CD4-positive, alpha-beta T cell treated with Interleukin-2 at 100 ng/mL for 4 hours (primary cell): ENCODE data around the gene CCM2.
A peak's percentile ranks its signal among the peaks of the same experiment; 100 is the strongest.
"Not testable (repeated sequence)": the region's sequence is repeated elsewhere in the genome, so short reads cannot be mapped to it uniquely, and the experiment has no call there.

Source experiments
- DNase-seq: peaks from one replicate; pipeline ENCODE4 v3.0.0-alpha.2; 2020; ENCODE audit warnings: low spot score

CCM2 gene

DNA sequence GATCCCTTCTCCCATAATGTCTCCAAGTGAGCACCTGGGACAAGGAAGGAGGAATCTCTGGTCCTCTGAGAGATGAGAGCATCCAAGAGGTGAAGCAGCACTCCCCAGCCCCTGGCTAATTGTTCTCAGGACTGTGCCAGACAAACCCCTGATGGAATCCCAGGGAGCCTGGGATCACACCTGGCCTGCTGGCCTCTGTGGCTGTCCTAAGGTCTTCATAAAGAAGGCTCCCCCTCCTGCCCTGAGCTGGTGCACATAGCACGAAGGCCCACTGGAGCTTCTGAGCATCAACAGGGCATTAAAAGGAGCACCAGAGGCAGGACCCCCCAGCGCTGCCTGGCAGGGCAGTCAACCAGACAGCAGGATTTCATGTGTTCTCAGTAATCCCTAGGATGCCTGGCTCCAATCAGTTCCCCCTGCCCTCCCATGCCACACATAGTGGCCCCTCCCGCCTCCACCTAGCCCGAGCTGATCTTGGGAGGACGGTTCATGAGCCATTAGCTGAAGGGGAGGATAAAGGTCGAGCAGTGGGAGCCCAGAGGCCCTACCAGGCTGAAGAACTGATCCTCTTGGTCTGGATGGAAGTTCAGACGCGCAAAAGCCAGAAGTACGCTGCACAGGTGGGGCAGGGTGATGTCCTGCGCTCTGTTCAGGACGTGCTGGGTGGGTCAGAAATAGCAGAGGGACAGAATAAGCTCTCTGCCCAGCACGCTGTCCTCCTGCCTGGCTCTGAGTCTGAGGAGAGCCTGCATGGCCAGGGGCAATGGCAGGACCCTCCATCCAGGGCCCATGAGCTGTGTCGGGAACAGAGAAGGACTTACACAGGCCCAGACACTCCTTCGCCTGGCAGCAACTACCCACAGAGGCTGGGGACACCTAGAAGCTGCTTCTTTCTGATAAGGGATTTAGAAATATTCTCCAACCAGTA lies 103.0 kb downstream of the CCM2 start:
- DNase-seq, result no peak

DNA sequence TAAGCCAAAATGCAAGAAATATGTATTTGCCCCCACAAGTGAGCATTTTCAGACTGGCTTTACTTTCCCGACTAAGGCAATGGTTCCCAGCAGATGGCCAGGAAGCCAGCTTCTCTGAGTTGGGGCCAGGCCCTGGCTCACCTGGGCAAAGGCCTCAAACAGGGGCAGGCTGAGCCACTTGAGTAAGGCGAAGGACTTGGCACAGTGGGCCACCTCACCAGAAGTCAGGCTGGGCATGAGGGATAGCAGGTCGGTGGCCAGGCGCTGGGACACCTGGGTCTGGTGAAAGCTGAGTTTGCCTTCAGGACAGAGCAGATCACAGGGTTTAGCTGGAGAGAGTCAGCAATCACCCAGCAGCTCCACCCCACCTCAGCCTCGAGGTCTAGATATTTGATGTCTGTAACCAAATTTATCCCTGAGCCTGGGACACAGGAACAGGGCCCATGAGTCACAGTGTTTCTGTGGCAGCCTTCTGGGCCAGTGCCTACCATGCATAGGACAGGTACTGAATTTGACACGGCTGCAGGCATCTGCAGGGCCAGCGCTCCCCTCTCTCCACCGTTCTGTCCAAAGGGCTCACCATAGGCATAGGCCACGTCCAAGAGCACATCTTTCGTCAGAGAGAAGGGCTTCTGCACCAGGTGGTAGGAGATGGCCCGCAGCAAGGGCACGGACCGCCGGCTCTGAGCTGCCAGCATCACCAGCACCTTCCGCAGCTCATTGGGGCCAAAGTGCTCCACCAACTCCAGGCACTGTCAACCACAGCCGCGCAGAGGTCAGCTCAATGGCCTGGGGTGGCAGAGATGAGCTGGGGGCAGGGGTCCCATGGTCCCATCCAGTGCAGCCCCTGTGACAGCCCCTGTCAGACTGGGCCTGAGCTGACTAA lies 104.2 kb downstream of the CCM2 start:
- DNase-seq, result no peak

- no peak for DNase-seq
Measured at GRCh38 chr7:45104844-45105587, 105.0 kb downstream of the CCM2 start.

DNA sequence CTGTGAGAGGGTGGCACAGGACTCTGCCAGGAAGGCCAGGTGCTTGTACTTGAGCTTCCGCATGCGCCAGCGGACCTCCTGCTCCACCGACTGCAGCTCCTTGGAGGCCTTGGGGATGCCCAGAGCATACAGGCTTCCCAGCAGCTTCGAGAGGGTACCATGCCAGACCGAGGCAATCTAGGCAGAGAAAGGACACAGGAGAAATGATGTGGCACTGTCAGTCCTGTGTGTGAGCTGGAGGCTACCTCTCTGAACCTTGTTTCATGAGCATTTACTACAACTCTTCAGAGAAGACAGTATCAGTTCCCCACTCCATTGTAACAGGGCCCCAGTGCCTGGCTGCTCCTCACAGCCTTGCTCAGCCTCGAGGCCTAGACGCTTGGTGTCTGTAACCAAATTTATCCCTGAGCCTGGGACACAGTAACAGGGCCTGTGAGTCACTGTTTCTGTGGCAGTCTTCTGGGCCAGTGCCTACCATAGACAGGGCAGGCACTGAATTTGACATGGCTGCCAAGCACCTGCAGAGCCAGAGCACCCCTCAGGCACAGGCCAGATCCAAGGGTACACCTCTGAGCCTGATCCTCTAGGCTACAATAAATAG lies 105.7 kb downstream of the CCM2 start:
- no peak for DNase-seq

- no peak for DNase-seq
Measured at GRCh38 chr7:45106820-45107219, 106.8 kb downstream of the CCM2 start.

DNA sequence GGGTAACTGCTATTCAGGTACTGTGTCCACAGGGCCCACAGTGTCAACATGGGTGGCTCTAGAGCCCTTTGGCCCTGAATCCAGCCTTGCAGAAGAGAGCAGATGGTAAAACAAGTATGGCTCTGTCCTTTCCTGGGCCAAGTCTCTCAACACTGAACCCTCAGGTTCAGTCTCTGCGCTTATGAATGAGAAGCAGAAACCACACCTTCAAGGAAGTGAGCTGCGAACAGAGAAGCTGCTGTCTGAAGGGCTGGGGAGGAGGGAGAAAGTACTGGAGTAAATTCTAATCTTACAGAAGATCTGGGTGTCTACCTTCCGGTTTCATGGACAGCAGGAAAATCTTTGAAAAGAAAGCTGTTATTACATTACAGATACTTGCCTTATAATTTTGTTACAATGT lies 107.4 kb downstream of the CCM2 start:
- DNase-seq, result no peak

DNA sequence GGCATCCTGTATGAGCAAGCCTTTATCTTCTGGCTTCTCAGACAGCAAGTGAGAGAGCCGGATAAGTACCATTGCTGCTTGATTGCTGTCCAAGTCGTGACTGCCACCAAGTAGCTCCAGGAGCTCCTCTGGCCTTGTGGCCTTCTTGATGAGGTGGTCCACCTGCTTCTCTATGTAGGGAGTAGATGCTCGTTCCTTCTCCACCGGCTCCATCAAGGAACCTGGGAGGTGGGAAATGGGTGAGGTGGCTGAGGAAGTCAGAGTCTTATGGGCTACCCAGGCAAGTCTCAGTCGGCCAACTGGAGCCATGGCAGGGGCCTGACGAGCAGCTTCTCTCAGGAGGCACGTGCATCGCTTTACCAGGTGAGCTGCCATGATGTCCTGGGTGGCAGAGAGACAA lies 108.9 kb downstream of the CCM2 start:
- DNase-seq, result no peak

DNA sequence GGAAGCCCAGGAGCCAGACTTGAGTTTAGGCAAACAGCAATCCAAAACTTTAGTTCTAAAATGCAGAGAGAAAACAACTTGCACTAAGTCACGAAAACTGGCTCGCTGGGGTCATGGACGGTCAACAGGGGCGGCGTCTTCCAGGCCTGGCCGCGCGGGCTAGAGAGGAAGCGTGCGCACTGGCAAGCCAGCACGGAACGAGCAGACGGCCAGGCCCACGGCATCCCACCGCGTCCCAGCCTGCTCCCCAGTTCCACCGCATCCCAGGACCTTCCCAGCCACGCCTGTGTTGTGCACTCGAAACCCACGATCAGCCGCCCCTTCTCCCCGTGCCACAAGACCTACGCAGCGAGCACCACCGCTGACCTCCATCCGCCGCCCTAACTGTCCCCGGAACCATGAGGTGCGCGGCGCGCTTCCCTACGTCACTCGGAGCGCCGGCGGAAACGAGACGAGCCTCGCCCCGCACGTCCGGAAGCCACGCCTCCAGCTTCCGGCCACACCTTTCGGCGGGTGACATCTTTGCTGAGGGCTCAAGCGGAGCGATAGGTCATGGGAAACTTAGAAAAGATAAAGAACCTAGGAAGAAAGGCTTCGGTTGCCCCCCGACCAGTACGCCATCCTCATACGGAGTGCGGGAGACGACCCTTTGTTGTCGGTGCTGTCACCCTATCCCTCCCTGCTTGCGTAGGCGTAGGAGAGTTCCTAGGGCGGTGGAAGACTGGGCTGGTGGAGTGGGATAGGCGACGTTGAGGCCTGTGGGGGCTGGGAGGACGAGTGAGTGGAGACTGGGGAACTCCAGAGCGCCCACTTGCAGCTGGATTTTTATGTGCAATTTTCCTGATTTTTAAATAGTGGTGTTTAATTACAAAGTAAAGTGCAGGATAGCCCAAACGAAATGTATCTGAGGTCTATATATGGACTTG lies 111.6 kb downstream of the CCM2 start, which contains the start of gene TBRG4:
Gene TBRG4, minus strand, starts transcription at position 400 of the 926 bp plus-strand sequence. CDS start 2,460 bp downstream, outside the sequence.
- DNase-seq, result peak; percentile 93

GRCh38 chr7:45112648-45113047 lies 112.6 kb downstream of the CCM2 start:
- DNase-seq, result no peak

GRCh38 chr7:45114257-45114656 lies 114.3 kb downstream of the CCM2 start:
- DNase-seq, result not testable (repeated sequence)

GRCh38 chr7:45114926-45115325 lies 114.9 kb downstream of the CCM2 start:
- no peak for DNase-seq

- DNase-seq, result no peak
Measured at GRCh38 chr7:45116048-45116447, 116.0 kb downstream of the CCM2 start.

DNA sequence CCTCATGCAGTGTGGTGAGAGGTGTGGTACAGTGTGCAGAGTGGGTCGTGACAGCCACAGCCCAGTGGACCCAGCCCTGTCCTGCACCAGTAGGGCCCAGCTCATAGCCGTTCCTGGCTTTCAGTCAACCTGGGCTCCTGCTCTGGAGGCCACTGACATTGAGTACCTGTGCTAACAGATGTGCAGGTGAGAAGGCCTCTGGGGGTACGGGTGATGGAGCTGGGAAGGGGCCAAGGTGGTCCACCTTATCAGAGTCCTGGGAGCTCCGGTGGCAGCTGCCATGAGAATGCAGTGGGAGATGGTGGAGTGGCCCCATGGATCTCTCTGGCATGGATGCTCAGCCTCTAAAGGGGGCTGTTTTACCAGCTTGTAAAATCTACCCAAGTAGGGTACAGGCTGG lies 117.6 kb downstream of the CCM2 start:
- no peak for DNase-seq

DNA sequence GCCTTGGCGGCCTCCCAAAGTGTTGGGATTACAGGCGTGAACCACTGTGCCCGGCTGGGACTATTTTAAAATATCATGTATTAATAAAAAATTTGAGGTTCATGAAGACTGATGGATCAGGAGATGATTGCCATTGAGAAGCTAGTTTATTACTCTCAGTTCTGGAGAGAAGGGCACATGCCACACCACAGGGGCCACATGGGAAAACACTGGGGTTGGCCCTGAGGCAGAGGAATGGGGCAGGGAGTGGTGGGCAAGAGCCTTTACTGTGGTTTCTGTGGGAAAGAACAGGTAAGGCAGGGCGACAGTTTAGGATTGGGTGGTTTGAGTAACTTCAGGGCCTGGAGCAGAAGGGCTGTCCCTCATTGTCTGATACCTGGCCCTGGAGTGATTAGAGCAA lies 118.3 kb downstream of the CCM2 start:
- DNase-seq, result no peak

- DNase-seq, result no peak
Measured at GRCh38 chr7:45118889-45119331, 118.9 kb downstream of the CCM2 start.

DNA sequence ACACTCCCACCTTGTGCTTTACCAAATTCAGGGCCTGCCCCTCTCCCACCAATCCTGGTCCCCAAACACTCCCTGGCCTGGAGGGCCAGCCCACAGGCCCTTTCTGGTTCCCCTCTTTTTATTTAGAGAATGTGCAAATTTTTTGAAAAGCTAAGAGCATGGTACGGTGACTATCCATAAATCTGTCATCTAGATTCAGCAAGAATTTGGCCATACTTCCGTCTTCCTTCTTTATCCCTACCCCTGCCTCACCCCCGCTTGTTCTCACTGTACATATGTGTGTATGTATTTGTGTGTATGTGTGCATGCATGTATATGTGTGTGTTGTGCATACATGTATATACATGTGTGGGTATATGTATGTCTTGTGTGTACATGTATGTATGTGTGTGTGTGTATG lies 119.5 kb downstream of the CCM2 start:
- DNase-seq, result no peak

- DNase-seq, result peak; percentile 15
Measured at GRCh38 chr7:45122975-45123860, 123.2 kb downstream of the CCM2 start.

DNA sequence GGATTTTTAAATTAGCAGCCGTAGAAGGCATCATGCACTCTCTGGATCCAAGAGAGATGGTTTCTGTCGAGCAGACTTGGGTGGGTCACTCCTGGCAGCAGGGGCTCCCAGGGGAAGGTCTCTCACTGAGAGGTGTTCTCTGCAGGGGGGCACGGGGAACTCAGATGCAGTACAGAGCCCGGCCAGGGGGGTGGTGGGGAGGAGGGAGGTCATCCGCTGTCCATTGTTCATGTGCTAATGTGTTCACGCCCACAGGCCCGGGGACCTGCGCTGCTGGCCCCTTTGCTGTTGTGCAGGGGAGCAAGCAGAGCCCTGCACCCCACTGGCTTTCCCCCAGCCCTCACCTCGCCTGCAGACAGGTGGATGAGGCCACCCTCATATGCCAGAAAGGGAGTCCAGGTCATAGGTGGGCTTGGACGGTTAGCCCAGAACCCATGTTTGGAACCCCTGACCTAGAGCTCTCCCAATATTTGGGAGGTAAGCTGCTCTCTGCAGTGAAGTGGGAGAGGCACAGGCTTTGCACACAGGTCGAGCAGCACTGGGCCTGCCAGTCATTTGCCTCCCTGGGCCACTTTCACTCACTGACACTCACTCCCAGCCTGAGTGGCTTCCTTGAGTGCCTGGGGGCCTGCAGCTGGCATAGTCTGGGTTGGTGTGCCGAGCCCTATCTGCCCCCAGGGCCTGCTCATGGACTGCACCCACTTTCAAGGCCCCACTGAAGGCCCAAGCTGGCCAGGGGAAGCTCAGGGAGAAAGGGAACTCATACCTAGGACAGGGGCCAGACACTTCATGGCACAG lies 124.1 kb downstream of the CCM2 start:
- no peak for DNase-seq
